Stromal cell of bone marrow (primary cell): Measurements from ENCODE around the gene CPLX4.

Source experiments
- DNase-seq: peaks from one replicate; pipeline ENCODE4 v3.0.0-alpha.2; 2012; ENCODE audit warnings: low read depth

CPLX4 gene, protein sequence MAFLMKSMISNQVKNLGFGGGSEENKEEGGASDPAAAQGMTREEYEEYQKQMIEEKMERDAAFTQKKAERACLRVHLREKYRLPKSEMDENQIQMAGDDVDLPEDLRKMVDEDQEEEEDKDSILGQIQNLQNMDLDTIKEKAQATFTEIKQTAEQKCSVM

DNA sequence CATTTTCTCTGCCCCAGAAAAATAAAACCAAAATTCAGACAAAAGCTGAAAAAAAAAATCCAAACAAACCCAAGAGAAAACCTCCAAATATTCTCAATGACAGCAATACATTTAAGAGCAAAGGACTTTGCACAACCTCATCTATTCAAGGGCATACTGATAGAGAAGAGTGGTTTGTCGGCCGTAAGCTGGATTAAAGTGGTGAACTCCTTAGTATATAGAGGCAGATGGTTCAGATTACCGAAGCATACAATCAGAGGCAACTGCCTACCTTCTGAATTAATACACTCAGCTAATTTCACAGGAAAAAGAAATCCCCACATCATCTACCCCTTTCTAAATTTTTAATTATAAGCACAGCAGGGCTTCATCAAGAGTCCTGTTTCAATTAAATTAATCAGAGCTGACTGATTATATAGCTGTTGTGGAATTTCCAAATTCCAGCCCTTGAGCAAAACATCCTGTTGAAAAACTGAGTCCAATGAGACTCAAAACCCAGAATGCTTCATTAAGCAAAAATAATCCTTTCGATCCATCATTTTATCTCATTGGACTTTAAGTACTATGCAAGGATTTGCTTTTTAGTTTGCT, at the start of gene CPLX4:
TSS of gene CPLX4 (minus strand) at position 190 of the 591 bp plus-strand sequence. CDS start at position 3, 187 bp downstream.
- no peak for DNase-seq

DNA sequence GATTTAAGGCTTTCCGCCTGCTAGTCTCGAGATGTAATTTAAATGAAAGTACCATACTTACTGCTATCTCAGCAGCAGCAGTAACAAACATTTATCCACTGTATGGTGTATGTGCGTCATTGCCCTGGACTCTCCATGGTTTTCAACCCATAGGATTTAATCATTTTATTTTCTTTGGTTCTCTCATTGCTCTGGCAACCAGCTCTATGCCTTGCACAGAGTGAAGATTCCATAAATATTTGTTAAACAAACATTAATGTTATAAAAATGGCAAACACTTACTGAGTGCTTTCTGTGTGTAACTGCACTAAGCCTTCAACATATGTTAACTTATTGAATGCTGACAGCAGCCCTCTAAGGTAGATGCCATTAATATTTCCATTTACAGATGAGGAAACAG, 41.9 kb upstream of the CPLX4 start:
- DNase-seq = no peak

DNA sequence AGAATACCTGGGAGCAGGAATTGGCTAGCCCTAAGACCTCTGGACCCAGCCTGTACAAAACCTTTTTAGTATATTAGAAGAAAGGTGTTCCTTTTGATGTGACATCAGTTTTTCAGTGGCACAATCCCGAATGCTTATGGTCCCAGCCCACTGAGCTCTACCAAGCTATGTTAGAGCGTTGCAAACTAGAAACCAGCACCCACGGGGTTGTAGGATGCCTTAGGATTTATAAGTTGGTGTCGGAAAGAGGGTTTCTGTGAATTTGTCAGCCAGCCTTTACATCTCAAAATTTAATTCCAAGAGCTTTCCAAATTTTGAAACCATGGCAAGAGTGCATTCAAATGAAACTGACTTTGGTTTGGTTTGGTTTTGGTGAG, 41.1 kb upstream of the CPLX4 start:
- DNase-seq = no peak

DNA sequence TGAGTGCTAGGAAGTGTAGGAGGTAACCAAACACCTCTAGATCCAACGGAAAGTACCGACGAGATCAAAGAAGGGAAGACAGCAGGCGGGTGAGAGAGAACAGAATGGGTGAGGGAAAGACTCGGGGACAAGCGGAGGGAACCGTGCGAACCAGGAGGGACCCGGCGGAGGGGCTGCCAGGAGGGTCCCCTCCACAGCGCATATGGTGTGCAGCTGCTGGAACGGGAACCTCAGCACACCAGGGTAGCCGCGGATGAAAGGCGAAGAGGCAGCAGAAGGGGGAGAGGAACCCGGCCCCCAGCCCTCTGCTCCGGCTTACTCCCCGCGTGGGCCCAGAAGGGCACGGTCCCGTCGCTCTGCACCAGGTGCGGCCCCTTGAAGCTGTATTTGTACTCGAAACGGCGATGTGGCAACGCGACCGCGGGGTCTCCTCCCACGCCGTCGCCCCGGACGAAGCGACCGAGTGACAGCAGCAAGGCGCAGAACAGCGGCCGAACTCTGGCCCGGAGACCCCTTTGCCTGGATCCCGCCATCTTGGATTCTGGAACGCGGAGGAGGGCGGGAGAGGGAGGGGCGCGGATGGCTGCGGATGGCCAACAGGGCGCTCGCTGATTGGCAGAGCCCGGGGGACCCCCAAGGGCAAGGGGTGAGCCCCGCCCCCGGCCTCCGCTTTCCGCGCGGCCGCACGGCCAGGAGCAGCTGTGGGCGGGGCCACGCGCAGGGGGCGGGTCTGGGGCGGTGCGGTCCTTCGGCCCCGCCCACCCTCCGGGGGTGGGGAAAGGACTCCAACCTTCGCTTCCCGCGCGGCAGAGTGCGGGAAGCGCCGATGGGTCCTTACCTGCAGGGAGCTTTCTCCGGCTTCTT, 40.5 kb upstream of the CPLX4 start, which contains the start of gene LMAN1:
TSS of gene LMAN1 (minus strand) at position 554 of the 864 bp plus-strand sequence. CDS start at position 533, 21 bp downstream.
- DNase-seq = peak; percentile 90

DNA sequence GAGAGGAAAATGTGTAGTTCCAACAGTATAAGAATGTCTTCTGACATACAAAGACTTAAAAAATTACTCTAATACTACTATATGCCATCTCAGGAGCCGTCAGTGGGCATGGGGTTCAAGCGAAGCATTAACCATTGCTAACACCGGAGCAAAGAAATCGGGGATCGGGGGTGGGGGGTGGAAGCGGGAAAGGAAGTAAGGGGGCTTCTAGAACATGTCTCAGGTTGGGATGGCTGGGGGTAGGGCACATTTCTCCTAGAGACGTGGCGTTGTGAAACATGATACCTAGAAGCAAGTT, 39.9 kb upstream of the CPLX4 start:
- no peak for DNase-seq

DNA sequence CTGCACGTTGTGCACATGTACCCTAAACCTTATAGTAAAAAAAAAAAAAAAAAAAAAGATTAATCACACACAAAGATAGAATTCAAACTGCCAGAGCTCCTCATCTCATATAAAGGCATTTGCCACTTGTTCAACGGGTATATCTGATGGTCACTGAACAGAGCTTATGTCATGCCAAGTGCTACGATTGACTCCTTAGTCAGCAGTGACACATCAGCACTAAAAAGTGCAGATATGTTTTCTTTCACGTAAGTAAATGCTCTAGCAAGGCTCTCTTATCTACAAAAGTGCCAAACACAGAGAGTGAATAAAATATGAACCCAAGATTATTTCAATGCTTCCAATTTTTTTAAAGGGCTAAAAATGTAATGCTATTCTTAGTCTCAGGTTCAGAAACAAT, 39.5 kb upstream of the CPLX4 start:
- DNase-seq = peak; percentile 64

DNA sequence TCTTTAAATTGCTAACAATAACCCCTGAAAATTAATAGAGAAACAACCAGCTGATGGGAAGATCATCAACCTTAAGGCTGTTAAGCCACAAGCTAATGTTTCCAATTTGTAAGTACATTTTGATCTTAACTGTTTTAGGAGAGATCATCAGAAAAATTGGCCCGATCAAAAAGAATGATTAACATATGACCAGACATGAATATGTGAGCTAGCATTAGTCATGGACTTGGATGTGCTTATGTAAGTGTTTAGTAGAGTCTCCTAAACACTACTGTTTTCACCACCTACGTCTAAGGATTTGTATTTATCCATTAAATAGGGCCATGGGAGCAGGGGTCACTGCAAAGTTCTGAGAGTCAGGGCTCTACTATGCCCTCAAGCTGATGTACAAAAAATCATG, 36.3 kb upstream of the CPLX4 start:
- no peak for DNase-seq

DNA sequence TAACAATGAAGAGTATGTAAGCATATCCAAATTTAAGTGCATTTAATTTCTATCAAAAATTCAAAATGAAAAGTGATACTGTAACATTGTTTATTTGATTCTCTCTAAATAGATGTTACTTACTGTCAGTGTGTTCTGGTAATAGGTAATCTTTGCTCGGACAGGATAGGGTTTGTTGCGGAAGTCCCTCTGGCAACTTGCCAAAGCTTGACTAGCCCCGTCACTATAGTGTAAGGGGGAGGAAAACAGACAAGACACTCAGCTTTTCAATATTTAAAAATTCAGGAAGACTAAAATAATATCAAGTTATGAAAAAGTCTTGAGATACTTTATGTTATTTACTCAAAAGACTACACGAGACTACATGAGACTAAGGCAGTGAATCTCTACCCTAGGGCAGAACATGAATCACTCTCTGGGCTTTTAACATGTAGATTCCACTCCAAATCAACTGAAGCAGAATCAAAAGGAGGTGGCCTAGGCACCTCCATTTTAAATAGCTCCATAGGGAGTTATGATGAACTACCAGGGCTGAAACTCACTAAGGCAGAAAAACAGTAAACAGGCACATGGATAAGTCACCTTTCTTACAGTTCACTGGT, 34.7 kb upstream of the CPLX4 start:
- DNase-seq = no peak

DNA sequence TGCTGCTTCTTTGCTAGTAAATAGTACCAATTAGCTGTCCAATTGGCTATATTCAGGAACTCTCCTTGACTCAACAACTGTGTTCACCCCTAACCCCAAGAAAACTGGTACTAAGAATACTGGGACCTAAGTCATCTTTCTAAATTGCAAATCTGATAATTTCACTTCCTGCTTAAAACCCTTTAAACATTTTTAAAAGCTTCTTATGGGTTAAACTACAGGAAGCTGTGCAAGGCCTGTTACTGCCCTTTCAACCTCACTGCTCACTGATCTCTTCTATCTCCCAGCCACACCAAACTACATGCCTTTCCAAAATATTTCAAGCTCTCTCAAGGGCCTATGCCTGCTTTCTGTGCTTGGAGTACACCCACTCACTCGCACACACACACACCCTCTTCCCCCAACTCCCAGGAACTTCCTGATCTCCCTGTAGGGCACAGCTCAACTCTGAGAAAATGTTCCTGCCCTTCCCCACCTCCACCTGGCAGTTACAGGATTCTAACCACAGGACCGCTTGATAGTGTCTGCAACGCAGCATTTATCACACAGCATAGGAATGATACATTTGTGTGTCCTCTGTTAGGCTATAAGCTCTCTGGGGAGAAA, 33.9 kb upstream of the CPLX4 start:
- DNase-seq = no peak

DNA sequence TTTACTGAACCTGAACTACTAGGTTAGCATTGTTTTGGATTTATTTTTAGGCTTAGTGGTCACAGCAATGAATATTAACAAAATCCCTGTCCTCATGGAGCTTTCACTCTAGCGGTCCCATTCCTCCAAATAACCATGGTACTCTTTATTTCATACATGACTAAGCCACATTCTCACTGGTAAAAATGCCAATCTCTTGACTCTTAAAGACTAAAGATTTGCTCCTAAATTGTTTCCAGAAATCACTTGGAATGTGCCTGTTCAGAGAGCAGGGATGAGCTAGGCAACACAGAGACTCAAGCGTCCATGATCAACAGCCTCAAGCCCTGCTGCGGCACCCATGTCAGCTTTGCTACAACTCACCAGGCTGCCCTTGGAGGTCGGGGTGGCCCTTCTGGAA, 27.1 kb upstream of the CPLX4 start:
- no peak for DNase-seq

DNA sequence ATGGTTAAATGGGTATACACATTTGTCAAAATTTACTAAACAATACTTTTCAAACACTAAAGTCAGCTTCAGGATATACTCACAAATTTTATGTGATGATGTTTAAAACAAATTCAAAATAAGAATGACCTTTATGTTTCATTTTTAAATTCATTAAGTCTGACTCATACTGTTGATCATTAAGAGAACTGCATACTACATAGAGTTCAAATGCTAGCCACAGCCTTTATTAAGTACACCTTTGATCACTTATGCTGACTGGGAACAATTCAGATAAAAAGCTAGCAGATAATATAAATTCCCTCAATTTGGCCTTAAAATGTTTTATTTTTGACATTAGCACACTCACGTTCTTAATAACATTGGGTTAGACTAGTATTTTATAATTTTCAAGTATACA, 26.5 kb upstream of the CPLX4 start:
- no peak for DNase-seq

DNA sequence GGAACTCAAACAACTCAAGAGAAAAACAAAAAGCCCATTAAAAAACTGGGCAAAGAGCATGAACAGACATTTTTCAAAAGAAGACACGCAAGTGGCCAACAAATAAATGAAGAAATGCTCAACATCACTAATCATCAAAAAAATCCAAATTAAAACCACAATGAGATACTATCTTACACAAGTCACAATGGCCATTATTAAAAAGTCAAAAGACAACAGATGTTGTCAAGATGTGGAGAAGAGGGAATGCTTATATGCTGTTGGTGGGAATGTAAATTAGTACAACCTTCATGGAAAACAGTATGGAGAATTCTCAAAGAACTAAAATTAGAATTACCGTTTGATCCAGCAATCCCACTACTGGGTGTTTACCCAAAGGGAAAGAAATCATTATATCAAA, 25.5 kb upstream of the CPLX4 start:
- DNase-seq = no peak

DNA sequence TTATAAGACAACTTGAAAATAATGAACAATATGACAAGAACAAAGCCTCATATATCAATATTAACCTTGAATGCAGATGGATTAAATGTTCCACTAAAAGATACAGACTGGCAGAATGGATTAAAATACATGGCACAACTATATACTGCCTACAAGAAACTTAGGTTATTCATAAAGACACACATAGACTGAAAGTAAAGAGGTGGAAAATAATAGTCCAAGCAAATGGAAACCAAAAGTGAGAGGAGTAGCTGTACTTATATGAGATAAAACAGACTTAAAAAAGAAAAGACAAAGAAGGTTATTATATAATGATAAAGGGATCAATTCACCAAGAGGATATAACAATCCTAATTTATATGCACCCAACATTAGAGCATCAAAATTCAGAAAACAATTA, 22.4 kb upstream of the CPLX4 start:
- DNase-seq = no peak

DNA sequence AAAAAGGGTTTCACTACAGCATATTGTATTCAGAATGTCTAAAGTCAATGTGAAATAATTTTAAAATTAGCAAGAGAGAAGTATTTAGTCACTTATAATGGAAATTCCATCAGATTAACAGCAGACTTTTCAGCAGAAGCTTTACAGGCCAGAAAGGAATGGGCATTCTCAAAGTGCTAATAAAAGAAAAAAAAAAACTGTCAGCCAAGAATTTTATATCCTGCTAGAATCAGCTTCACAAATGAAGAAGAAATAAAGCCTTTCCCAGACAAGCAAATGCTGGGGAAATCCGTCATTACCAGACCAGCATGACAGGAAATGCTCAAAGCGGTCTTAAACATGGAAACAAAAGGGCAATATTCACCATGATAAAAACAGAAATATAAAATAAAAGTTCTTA, 21.9 kb upstream of the CPLX4 start:
- DNase-seq = no peak

DNA sequence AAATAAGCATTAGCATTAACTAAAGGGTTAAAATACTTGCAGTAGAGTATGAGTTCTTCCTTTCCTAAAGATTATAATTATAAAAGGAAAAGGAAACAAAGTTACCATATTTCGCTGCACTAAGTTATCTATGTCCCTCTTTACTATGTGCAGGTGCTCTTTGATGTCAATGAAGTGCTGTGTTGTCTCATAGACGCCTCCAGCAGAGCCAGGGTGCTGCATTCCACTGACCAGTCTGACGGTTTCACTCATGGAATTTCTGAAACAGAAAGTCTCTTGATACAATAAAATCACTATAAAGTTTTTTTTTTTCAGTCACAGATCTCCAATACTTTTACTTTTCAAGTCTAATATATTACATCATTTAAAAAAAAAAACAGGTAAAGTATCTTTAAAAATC, 14.5 kb upstream of the CPLX4 start:
- no peak for DNase-seq

DNA sequence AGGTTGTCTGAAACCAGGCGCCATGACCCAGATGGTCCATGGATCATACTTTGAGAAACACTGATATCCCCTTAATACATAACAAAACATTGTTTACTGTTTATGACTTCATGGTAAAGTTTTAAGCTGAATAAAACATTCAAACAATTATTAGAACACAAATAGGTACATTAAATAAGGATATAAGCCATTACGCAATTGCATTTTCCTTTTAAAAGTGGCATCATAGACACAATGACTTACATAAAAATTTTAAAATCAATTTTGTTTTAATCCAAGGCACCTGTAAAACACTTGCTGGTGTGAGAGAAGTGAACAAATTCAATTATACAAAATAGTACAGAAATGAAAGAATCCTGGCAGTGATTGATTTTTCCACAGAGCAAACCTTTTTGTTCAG, 10.2 kb upstream of the CPLX4 start:
- no peak for DNase-seq

DNA sequence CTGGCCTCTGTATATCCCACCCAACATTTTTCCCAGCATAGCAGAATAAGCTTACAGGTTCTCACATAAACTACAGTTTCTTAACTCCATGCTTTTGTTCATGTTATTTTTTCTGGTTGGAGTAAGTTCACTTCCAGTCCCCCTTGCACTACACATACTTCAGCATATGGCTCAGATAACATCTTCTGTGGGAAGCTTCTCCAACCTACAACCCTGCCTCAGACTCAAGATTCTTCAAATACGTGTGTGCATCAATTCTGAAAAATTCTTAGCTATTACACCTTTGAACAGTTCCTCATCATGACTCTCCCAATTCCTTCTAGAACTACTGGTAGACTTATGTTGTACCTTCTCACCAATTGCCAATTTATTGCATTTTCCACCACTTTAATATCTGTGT, 7.5 kb upstream of the CPLX4 start:
- no peak for DNase-seq

DNA sequence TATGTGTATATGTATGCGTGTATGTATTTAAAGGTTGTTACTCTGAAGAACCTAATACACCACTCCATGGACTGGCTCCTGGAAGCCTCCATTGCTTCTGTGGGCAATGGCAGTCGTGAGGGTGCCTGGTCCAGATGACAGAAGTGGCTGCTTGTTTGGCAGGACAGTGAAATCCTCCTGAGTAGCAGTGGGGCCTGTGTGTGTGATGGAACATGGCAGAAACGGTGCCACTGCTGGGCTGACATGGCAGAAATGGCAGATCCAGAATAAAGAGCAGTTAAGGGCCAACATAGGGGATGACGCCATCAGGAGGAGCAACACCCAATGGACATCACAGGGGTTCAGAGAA, 6.1 kb upstream of the CPLX4 start:
- DNase-seq = no peak

DNA sequence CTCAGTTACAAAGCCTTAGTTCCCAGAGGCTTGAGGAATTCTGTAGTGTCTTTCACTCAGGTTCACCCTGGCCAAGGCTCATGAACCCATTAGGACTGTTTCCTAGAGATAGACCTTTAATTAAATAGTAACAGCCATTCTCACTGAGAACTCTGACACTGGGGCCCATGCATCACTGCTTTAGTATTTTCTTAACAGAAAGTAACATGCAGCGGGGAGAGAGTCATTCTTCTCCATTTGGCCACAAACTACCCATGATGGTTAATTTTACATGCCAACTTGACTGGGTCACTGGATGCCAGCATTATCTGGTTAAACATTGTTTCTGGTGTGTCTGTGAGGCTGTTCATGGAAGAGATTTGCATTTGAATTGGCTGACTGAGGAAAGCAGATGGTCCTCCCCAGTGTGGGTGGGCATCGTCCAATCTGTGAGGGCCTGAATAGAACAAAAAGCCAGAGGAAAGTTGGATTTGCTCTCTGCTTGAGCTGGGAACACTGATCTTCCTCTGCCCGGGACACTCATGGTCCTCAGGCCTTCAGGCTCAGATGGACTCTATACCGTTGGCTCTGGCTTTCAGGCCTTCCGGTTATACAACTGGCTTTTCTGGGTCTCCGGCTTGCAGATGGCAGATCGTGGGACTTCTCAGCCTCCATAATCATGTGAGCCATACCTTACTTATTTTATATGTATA, 5.6 kb upstream of the CPLX4 start:
- DNase-seq = peak; percentile 34

DNA sequence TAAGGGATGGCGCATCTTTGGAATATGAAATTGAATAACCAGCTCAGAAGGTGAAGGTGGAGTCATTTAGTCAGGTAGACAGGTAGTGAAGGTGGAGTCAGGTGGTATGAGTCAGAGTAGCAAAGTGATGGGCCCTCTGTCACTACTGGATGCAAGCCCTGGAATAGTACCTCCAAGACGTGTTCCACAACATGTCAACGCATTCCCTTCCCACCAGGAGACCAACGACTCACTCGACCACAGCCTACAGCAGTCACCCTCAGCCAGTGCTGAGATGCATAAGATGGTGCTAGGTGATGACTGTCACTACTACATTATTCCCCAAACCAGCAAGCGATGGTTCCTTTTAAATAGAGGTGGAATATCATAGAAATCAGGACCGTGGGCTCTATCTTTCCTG, 6.8 kb downstream of the CPLX4 start:
- DNase-seq = no peak

DNA sequence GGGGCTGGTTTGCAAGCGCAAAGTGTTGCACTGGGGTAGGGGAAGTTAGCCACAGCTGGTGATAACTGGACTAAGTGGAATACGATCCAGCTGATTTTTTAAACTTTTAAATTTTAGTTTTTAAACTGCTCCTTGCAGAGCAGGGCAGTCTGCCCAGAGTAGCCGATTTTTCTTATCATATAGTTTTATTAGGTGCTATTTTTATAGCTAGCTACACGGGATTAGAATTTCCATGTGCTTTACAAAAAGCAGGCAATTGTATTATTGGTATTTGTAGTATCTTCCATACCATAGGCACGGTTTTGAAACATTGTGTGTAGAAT, 9.6 kb downstream of the CPLX4 start:
- no peak for DNase-seq

DNA sequence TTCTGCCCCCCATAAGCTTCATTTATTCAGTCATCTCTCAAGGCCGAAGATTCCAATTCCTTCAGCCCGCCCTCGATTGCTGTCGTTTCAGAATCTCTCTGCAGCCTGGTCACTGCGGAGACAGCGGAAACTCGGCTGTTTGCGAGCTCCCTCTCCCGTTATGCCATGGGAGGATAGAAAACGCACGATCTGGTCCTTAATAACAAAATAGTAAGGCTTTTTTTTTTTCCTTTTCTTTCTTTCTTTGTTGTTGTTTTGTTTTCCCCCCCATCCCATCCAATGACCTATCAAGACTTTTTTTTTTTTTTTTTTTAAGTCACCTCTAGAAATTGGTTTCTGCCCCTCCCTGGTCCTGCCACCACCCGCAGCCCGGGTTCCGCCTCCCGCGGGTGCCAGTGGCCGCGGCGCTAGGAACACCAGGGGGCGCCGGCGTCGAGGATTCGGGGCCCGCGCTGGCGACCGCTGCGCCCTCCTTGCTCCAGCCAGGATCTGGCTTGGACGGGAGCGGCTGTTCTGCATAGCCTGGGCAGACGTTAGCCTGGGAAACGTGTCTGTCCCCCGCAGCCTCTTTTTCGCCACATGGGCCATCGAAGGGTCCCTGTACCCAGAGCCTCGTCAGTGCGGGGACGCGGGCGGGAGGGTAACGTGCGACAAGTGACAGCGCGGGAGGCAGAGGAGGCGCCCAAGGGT, 10.1 kb downstream of the CPLX4 start:
- peak; percentile 41 for DNase-seq
